Adrenal gland (tissue), 5 donors: ENCODE results near the gene PLXNA1.

ENCODE experiments used
- POLR2A ChIP-seq, 2 donors: fragments of 450-650 bp; IDR thresholded peaks; one replicate each; pipeline ENCODE4 v1.6.1; 2017; ENCODE audit warnings: antibody characterized with exemption in 2 of 2, mild to moderate bottlenecking in 2 of 2, moderate library complexity in 1 of 2
- TF ChIP-seq, protein P1 (sequence below), 6 experiments: fragments of 450-650 bp in 4 of 6; fragments of 200-600 bp in 2 of 6; sonication (generic) in 1 of 6; IDR thresholded peaks; 1 replicate in 5 of 6; 2 replicates in 1 of 6; pipeline versions ENCODE4 v1.5.1 to v1.8.0; 2016 to 2021; ENCODE audit warnings: antibody characterized with exemption in 6 of 6, mild to moderate bottlenecking in 2 of 6, moderate library complexity in 1 of 6
- donor health status: DM: no; HTN: no; CAD: no.

DNA sequence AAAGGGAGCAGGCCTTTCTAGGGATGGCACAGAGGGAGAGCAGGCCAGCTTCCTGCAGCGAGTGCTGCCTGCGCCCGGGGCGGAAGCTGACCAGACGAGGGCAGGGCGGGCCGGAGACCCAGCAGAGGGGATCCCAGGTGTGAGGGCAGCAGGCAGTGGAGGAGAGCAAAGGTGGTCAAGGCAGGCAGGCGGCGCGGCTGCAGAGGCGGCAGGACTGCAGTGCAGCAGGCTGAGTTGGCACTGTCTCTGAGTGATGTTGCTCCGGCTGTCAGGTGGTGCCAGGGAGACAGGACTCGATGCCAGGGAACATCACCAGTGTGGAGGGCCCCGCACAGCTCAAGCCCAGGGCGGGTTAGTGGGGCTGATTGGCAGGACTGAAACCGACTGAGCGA is 22.3 kb upstream of the PLXNA1 start:
- TF ChIP-seq POLR2A (IDR thresholded peaks at IDR 0.05): no peak
- TF ChIP-seq, protein P1, sequence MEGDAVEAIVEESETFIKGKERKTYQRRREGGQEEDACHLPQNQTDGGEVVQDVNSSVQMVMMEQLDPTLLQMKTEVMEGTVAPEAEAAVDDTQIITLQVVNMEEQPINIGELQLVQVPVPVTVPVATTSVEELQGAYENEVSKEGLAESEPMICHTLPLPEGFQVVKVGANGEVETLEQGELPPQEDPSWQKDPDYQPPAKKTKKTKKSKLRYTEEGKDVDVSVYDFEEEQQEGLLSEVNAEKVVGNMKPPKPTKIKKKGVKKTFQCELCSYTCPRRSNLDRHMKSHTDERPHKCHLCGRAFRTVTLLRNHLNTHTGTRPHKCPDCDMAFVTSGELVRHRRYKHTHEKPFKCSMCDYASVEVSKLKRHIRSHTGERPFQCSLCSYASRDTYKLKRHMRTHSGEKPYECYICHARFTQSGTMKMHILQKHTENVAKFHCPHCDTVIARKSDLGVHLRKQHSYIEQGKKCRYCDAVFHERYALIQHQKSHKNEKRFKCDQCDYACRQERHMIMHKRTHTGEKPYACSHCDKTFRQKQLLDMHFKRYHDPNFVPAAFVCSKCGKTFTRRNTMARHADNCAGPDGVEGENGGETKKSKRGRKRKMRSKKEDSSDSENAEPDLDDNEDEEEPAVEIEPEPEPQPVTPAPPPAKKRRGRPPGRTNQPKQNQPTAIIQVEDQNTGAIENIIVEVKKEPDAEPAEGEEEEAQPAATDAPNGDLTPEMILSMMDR (IDR thresholded peaks at IDR 0.05): no peak
